GM12801 (cell line): ENCODE data around the gene PCDH1.

Experiments used
- CTCF ChIP-seq: IDR thresholded peaks from one replicate; pipeline ENCODE4 v1.5.1; 2011; ENCODE audit warnings: control low read depth; ENCODE audit not compliant: insufficient read length; ENCODE audit errors: extremely low read depth

The PCDH1 gene

GRCh38 chr5:141875022-141875740, 3.0 kb downstream of the PCDH1 start:
- TF ChIP-seq CTCF: no peak

GRCh38 chr5:141874262-141874964, 3.8 kb downstream of the PCDH1 start:
- no peak for TF ChIP-seq CTCF

- TF ChIP-seq CTCF: no peak
These were observed 4.3 kb downstream of the PCDH1 start for GRCh38 chr5:141873933-141874261.

GRCh38 chr5:141872496-141873356, 5.5 kb downstream of the PCDH1 start:
- TF ChIP-seq CTCF: no peak

GRCh38 chr5:141871870-141872269, 6.3 kb downstream of the PCDH1 start:
- TF ChIP-seq CTCF: no peak

GRCh38 chr5:141870871-141871270, 7.3 kb downstream of the PCDH1 start:
- no peak for TF ChIP-seq CTCF

- no peak for TF ChIP-seq CTCF
These were observed 8.0 kb downstream of the PCDH1 start for GRCh38 chr5:141870228-141870627.
